Smooth muscle cell (in vitro differentiated cells): ENCODE measurements around the gene EVL. TPM values are rescaled to one million over a fixed set of nuclear protein-coding genes. Genes with fewer than 3 reads are reported as not detected.

Experiments used
- DNase-seq: peaks from one replicate; lab custom pipeline; 2025; ENCODE audit not compliant: unreplicated experiment; lab: John Stamatoyannopoulos, UW
- H2AFZ ChIP-seq: fragments of 200-600 bp; sonication (generic); 2 replicates; pipeline ENCODE4 v1.6.0; 2016; ENCODE audit warnings: antibody characterized with exemption, low read depth, mild to moderate bottlenecking
- H3F3A ChIP-seq: fragments of 200-600 bp; sonication (generic); 2 replicates; pipeline ENCODE4 v1.6.0; 2017; ENCODE audit warnings: antibody characterized with exemption, low read depth
- H3K27ac ChIP-seq: fragments of 200-600 bp; sonication (generic); 2 replicates; pipeline ENCODE4 v1.5.1; 2016; ENCODE audit warnings: low read depth, mild to moderate bottlenecking
- H3K27me3 ChIP-seq: fragments of 200-600 bp; sonication (generic); 2 replicates; pipeline ENCODE4 v1.6.1; 2016; ENCODE audit warnings: low read depth, mild to moderate bottlenecking
- H3K36me3 ChIP-seq: fragments of 200-600 bp; sonication (generic); 2 replicates; pipeline ENCODE4 v1.5.1; 2016; ENCODE audit warnings: low read depth
- H3K4me1 ChIP-seq: fragments of 200-600 bp; sonication (generic); 2 replicates; pipeline ENCODE4 v1.5.1; 2016; ENCODE audit warnings: low read depth
- H3K4me2 ChIP-seq: fragments of 200-600 bp; sonication (generic); 2 replicates; pipeline ENCODE4 v1.6.0; 2016; ENCODE audit warnings: mild to moderate bottlenecking
- H3K4me3 ChIP-seq: fragments of 200-600 bp; sonication (generic); 2 replicates; pipeline ENCODE4 v1.5.1; 2016; ENCODE audit warnings: mild to moderate bottlenecking
- H3K79me2 ChIP-seq: fragments of 200-600 bp; sonication (generic); 2 replicates; pipeline ENCODE4 v1.6.0; 2016; ENCODE audit warnings: low read depth, mild to moderate bottlenecking
- H3K9ac ChIP-seq: fragments of 200-600 bp; sonication (generic); 2 replicates; pipeline ENCODE4 v1.6.0; 2016; ENCODE audit warnings: low read depth
- H3K9me3 ChIP-seq: fragments of 200-600 bp; sonication (generic); replicated peaks from 2 replicates; pipeline ENCODE4 v1.5.1; 2016; ENCODE audit warnings: low read depth
- H4K20me1 ChIP-seq: fragments of 200-600 bp; sonication (generic); 2 replicates; pipeline ENCODE4 v1.6.0; 2016; ENCODE audit warnings: low read depth
- CTCF ChIP-seq: fragments of 200-600 bp; sonication (generic); IDR thresholded peaks from 2 replicates; pipeline ENCODE4 v1.5.1; 2017; ENCODE audit warnings: borderline replicate concordance, mild to moderate bottlenecking, antibody characterized with exemption; ENCODE audit not compliant: insufficient read depth, poor library complexity, severe bottlenecking
- WGBS: methylation state at CpG from one replicate; pipeline ENCODE4 v1.1.7; 2016; ENCODE audit warnings: low lambda C conversion rate; 5-methylcytosine and 5-hydroxymethylcytosine counted together
- polyA plus RNA-seq: library from polyadenylated mRNA; unstranded; fragments of >200 nt; fragmentation: Nextera tagmentation; extraction: Ambion mirVana; gene quantifications from 2 replicates; pipeline ENCODE4 v1.2.1, GENCODE V29; 2016
- total RNA-seq: library from RNA; depleted of rRNA; stranded (reverse); fragments of >200 nt; gene quantifications from 2 replicates; pipeline ENCODE4 v1.2.3, GENCODE V29; 2014

EVL gene
- total and polyA plus RNA-seq, 2 experiments from 2014 or later, result 19.5 to 26.3 TPM

DNA sequence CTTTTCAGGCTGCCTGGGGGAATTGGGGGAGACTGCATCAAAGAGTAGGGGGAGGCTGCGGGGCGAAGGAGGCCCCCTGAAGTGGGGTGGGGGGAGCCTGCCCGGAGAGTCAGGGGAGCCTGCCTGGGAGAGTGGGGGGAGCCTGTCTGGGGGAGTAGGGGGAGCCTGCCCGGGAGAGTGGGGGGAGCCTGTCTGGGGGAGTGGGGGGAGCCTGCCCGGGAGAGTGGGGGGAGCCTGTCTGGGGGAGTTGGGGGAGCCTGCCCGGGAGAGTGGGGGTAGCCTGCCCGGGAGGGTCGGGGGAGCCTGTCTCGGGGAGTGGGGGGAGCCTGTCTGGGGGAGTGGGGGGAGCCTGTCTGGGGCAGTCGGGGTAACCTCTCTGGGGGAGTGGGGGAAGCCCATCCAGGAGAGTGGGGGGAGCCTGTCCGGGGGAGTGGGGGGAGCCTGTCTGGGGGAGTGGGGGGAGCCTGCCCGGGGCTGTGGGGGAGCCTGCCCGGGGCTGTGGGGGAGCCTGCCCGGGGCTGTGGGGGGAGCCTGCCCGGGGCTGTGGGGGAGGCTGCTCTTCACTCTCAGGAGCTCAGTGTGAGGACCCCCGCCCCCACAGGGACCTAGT is 100.7 kb downstream of the EVL start:
- Histone ChIP-seq H3K9ac (no peak overlapping the region), H3K9me3 (no peaks in the 10 kb centered on the region), H3F3A (no peaks in the 10 kb centered on the region), H3K4me1 (no peaks in the 10 kb centered on the region), H3K36me3 (no peaks in the 10 kb centered on the region), H3K27ac (no peak overlapping the region), H4K20me1 (no peaks in the 10 kb centered on the region), H3K4me3 (no peak overlapping the region), H3K4me2 (no peak overlapping the region), H2AFZ (no peak overlapping the region), H3K79me2 (no peaks in the 10 kb centered on the region), H3K27me3 (peaks cover 26% of the 10 kb centered on the region)
- DNase-seq, result no peak
- TF ChIP-seq CTCF, result no peak
- WGBS, result 86% methylated on average over 4 of the region's 16 CpGs

GRCh38 chr14:100168506-100168905 is 103.3 kb downstream of the EVL start:
- H3K27ac ChIP-seq, result no peak overlapping the region
- H3K4me1 ChIP-seq, result no peaks in the 10 kb centered on the region
- H3F3A ChIP-seq, result no peaks in the 10 kb centered on the region
- H3K9me3 ChIP-seq, result no peaks in the 10 kb centered on the region
- peaks cover 16% of the 10 kb centered on the region for H3K27me3 ChIP-seq
- H3K9ac ChIP-seq, result no peak overlapping the region
- H4K20me1 ChIP-seq, result no peaks in the 10 kb centered on the region
- H3K4me3 ChIP-seq, result no peak overlapping the region
- DNase-seq, result no peak
- 92% methylated on average over 1 of the region's 1 CpG for WGBS
- TF ChIP-seq CTCF, result no peak
- no peaks in the 10 kb centered on the region for H3K36me3 ChIP-seq
- H3K79me2 ChIP-seq, result no peaks in the 10 kb centered on the region
- no peak overlapping the region for H3K4me2 ChIP-seq
- H2AFZ ChIP-seq, result no peak overlapping the region

- no peaks in the 10 kb centered on the region for H3F3A ChIP-seq
- WGBS, result 92% methylated on average over 2 of the region's 2 CpGs
- no peak overlapping the region for H3K4me3 ChIP-seq
- H4K20me1 ChIP-seq, result no peaks in the 10 kb centered on the region
- no peak overlapping the region for H3K9ac ChIP-seq
- no peak for TF ChIP-seq CTCF
- no peak overlapping the region for H3K4me2 ChIP-seq
- peaks cover 9% of the 10 kb centered on the region for H3K27me3 ChIP-seq
- H3K27ac ChIP-seq, result no peak overlapping the region
- no peak overlapping the region for H2AFZ ChIP-seq
- H3K9me3 ChIP-seq, result no peaks in the 10 kb centered on the region
- no peaks in the 10 kb centered on the region for H3K4me1 ChIP-seq
- DNase-seq, result no peak
- no peaks in the 10 kb centered on the region for H3K79me2 ChIP-seq
- no peaks in the 10 kb centered on the region for H3K36me3 ChIP-seq
These were observed 105.7 kb downstream of the EVL start for GRCh38 chr14:100170880-100171279.

DNA sequence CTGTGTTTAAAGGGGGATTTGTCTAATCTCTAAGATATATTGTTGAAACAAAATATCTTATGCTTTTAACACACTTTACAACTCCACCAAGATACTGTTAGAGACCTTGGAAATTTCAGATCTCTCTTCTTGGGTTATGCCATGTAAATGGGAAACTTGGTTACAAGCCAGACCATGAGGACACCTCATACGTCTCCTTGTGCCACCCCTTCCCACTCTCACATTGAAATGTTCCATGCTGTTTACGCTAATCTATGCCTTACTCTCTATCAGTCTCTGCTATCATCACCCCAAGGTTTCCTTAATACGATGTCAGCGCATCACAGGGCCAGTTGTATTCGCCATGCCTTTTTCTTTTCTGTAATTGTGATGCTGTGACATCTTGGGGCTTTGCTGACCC is 107.6 kb downstream of the EVL start:
- H3K9me3 ChIP-seq, result no peaks in the 10 kb centered on the region
- H3K27ac ChIP-seq, result no peak overlapping the region
- H3K4me3 ChIP-seq, result no peak overlapping the region
- H3K4me2 ChIP-seq, result no peak overlapping the region
- H2AFZ ChIP-seq, result no peak overlapping the region
- DNase-seq, result no peak
- TF ChIP-seq CTCF, result no peak
- no peaks in the 10 kb centered on the region for H3K36me3 ChIP-seq
- peaks cover 2% of the 10 kb centered on the region for H3K27me3 ChIP-seq
- H3K9ac ChIP-seq, result no peak overlapping the region
- no peaks in the 10 kb centered on the region for H3F3A ChIP-seq
- no peaks in the 10 kb centered on the region for H3K79me2 ChIP-seq
- 86% methylated on average over 5 of the region's 5 CpGs for WGBS
- H3K4me1 ChIP-seq, result no peaks in the 10 kb centered on the region
- H4K20me1 ChIP-seq, result no peaks in the 10 kb centered on the region
